C4-2B (cell line): Measurements from ENCODE around the gene ARPC1B.

Experiments used
- CTCF ChIP-seq: fragments of 450-650 bp; conservative IDR thresholded peaks from 2 replicates; pipeline ENCODE4 v1.5.1; 2017; ENCODE audit warnings: mild to moderate bottlenecking
- ZFX ChIP-seq: fragments of 450-650 bp; IDR thresholded peaks from 2 replicates; pipeline ENCODE4 v1.6.1; 2017

GRCh38 chr7:99429756-99430155 lies 55.2 kb downstream of the ARPC1B start:
- TF ChIP-seq CTCF (no peak), ZFX (no peak)
